NCI-H82 (cell line): ENCODE results near the gene MAPK9.
"Not testable (repeated sequence)": the region's sequence is repeated elsewhere in the genome, so short reads cannot be mapped to it uniquely, and the experiment has no call there.

ENCODE experiments used
- DNase-seq: peaks from one replicate; lab custom pipeline; 2025; lab: John Stamatoyannopoulos, UW

Gene MAPK9

DNA sequence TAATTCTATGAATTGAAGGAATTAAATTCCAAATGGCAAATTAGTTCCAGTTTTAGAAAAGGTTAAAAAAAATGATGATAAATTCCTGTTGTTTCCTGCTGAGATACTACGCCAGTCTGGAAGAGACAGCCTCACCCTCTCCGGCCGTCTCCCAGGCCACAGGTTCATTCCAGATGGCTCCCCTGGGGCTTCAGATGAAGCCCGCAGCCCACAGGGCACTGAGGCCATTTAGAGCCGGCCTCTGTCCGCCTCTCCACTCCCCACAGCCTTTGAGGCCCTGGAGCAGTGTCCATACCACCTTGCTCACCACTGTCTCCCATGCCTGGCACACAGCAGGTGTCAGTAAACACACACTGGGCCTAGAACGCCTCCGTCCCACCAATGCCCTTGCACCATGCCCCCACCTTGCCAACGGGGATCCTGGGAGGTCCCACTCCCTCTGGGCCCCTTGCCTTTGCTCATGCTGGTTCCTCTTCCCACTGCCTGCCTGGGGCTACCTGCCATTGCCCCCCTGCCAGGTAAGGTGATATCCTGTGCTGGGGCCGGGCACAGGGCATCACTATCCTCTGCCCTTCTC is 35.2 kb upstream of the MAPK9 start:
- DNase-seq, result no peak

DNA sequence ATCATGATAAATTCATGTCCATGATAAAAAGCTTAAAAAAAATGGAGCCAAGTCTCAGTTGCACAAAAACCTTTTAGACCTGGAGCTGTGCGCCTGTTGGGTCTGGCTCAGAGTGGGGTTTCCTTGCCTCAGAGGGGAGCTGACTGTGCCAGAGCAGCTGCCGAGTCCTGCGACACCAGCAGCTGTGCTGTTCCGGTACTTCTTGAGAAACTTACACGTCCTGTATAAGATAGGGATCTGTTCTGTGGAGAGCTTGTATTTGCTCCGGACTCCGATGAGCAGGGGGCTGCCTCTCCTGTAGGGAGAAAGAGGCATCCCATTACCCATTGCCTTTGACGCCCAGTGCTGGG is 32.7 kb upstream of the MAPK9 start:
- no peak for DNase-seq

DNA sequence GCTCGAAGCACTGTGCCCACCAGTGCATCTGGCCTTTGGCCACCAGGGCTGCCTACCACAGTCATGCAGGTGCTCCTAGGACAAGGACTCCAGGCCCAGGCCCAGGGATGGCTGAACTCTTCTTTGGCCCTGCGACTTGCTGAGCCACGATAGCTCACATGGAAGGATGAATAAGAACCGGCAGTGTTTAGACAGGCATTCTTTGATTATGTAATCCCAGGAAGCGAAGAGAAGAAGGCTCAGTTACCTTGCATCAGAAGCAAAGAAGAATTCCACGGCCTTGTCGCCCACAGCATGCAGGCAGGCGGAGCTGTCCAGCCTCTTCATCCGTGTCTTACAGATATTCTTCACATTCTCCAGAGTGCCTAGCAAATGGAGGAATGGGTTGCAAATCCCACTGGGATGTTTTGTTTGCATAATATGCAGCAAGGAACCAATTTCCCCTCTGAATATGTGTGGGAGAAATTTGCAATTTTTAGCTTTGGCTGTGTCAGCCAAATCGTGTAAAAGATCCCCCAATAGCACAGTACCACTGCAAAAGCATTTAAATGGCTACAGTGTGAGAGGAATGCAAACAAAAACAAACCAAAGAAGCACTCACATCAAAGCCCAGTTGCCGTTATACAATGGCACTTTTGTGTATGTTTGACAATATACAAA is 32.2 kb upstream of the MAPK9 start:
- no peak for DNase-seq

DNA sequence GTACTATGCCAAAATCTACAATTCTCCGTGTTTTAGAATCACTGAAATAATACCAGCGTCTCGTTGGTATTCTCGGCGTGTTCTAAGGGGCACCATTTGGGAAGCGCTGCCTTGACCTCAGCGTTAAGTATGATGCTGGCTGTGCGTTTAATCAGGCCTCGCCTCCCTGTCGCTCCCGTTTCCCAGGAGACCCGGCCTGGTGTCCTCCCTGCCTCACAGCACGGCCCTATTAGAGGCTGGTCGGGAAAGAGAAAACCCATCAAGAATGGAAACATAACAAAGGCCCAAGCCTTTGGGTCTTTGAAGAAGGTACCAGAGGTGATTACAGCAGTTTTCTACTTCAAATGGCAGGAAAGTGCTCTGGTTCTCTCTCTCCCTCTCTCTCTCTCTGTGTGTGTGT is 31.3 kb upstream of the MAPK9 start:
- no peak for DNase-seq

DNA sequence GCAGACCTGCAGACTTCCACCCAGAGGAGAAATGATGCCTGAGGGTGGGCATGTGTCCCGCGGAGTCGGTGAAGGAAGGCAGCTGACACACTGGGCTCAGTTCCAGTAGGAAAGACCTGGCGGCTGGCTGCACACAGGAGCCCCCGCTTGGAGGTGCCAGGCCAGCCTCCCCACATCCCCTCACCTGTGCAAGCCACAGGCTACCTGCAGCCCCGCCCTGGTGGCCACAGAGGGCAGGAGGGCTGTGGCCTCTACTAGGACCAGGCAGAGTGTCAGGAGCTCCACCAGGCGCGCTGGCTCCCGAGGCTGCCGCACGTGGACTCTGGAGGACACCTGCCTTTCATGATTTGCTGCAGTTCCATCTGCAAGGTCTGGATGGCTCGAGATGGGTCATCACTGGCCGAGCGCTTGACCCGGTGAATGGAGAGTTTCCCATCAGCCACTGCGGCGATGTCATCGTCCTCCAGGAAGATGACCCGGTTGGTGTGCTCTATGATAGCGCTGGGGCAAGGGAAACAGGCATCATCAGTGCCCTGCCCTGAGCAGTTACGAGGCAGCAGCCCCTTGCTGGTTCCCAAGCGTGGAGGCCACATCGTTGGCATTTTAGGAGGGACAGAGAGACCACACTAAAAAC is 26.7 kb upstream of the MAPK9 start:
- no peak for DNase-seq

DNA sequence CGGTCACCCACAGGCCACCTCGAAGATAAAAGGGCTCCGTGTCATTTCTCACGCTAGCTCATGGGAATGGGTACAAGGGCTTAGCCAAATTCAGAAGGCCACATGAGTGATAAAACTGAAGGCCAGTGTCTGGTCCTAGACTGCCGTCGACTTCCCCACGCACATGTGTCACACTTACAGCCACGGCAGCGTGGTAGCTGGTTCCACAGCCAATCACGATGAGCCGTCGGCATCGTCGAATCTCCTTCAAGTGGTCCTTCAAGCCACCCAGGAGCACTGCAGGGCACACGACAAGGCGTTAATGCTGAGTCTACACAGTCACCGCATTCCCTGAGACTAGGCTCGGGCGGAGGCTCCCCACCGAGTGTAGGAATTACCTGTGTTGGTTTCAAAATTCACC is 24.7 kb upstream of the MAPK9 start:
- DNase-seq, result no peak

DNA sequence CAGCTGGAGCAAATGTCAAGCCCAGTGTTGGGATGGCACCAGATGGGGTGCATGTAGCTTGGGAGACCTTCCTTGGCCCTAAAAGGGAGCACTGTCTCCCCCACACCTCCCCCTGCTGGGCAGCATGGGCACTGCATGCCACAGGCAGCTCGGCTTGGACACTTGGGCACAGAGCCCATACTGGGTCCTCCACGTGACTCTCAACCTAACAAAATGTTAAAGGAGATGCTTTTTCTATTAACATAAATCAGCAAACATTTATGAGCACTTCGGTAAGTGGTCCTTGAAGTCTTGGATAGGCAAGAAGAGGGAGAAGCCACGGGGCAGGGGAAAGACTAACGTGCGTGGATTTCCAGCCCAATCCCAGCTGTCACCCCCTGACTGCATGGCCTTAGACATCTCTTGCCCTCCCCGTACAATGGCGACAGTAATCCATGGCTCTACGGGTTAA is 23.9 kb upstream of the MAPK9 start:
- DNase-seq, result peak; percentile 73

DNA sequence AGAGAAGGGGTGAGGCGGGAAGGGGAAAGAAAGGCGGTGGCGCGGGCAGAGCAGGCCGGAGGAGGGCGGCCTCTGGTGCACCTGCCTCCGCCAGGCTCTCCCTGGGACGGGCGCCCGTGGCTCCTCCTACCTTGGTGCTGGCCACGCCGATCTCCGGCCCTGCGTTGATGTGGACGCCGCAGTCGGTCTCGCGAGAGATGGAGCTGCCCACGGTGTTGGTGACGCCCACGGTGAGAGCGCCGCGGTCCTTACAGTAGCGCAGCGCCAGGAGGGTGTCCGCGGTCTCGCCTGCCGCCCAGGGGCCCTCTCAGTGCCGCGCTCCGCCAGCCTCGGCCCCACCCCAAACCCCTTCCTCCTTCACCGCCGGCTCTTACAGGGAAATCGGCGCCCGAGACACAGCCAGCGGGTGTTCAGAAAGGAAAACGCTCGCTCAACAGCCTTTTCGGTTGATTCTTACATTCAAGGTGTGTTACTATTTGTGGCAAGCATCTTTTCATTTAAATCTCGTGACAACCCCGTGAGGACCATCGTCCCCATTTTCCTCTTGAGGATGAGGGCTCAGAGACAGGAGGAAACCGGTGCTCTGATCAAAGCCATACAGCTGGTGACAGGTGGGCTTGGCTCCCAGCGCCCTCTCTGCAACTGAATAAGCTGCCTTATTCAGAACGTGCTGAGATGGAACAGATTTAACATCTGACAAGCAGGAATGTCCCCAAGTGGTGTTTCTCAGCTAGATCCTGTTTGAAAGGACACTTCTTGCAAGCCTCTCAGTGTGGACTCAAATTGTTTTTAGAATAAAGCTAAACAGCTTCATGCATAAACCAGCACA is 22.0 kb upstream of the MAPK9 start:
- peak; percentile 93 for DNase-seq

DNA sequence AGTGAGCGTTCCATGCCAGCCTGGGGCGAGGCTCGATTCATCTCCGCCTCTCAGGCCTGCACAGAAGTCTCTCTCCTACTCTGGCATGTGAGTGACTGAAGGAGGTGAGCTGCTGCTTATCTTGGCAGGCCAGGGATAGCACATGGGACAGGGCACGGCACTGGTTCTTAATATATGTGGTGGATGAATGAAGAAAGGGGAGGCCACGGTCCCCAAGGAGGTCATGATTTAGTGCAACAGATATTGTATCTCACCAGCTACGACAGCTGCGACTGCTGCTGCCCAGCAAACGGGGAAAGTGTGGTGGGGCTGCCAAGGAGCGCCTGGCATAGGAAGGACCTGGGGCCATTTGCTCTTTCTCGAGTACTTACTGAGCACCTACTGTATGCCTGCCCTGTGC is 19.3 kb upstream of the MAPK9 start:
- DNase-seq, result no peak

DNA sequence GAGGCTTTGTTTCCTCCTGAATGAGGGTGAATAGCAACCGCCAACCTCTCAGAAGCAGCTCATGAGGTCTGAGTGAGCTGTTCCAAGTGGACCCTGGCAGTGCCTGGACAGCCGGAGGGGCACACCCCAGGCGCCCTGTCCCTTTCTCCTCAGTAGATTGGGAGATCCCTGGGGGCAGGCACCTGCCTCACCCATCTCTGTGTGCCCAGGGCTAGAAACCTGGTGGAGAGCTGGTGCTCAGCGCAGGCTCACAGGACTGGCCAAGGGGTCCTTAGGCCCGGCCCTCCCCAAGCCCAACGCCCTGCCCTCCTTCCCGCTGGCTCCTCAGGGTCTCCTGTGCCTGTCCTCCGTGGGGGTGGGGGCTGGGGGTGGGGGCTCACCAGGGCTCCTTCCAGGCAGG is 14.9 kb upstream of the MAPK9 start:
- no peak for DNase-seq

DNA sequence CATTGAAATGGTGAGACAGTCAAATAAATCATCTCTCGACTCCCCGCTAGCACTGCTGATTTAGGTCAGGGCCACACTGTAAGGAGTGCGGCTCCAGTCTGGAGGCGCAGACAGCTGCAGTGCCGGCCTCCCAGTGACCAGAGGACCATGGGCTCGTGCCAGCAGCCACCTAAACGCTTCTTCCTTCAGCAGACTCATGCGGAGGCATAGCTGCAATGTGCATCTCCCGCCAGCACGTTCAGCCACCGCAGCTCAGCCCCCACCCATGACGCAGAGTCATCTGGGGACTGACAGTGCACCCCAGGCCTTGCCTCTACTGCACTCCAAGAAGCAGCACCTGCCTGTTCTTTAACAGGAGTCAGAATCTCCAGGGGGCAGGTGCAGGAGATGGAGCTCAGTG is 13.6 kb upstream of the MAPK9 start:
- no peak for DNase-seq

DNA sequence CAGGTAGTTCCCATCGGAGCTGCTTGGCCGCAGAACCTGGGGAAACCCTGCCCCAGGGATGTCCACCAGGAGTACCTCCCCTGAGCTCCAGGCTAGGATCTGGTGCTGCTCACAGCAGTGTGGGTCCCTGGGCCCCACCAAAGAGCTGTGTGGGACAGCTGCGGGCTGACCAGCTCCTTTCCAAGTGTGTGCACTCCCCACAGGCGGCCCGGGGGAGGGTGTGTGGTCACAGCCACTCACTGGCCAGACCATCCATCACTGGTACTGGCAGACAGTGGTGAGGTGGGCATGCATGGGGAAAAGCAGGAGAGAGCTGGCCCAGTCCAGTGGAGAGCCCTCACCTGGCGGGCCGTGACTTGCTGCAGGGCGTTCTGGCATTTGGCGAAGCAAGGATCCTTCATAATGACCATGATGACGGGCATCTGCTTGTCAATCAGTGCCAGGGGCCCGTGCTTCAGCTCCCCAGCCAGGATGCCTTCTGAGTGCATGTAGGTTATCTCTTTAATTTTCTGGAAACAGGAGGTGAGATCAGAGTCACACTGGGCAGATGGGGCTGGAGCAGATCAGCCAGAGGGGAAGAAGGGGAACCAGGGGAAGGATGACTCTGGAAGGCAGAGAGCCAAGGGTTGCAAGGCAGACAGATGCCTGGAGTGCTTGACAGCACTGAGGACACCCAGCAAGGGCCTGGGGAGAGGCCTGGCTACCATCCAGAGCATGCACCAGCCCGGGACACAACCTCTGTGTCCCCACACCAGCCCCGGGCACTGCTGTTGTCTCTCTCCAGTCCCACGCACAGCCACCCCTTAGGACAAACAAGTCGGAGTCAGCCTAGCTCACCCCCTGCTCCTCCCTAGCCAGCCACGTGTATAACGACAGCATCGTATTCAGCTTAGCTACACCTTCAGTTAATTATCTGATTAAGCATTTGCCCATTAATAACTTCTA is 12.8 kb upstream of the MAPK9 start:
- DNase-seq, result no peak

DNA sequence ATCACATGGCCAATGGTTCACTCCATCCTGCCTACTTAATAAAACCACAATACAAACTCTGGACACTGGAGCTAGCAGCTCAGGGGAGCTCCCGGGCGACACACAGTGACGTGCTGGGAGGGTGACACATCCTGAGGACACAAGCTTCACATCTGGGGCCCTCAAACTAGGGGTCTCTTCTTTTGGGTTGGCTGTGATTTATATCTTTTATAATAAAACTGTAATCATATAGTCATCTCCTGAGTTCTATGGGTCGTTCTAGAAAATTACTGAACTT is 12.1 kb upstream of the MAPK9 start:
- DNase-seq, result no peak

DNA sequence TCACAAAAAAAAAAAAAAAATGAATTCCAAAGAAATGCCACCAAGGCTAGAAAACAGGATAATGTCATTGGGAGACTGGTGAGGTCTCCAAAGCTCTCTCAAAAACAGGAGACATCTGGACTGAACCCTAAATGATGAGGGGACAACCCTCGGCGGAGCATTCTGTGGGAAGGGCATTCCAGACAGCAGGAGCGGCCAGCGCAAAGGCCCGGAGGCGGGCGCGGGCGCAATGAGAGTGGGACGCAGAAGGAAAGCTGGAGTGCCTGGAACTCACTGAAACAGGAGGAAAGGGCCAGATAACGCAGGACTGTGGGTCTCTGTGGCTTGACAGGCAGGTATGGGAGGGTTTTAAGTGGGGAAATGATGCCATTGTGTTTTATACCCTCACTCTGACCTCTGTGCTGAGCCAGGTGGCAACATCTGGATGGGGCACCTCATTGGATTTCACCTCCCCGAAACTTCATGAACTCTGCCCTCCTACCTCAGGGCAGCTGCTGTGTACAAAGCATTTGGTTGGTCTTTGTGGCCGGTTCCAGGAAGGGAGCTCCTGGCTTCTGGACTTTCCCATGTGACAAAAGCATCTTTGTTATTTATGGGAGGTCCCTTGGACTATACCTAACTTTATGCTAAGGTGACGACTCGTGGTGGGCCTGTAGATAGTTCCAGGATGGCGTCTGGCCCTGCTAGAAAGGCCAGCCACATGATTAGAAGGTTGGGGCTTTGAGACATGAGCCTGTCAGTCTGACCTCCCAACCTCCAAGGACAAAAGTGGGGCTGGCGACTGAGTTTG is 11.5 kb upstream of the MAPK9 start:
- DNase-seq, result no peak

DNA sequence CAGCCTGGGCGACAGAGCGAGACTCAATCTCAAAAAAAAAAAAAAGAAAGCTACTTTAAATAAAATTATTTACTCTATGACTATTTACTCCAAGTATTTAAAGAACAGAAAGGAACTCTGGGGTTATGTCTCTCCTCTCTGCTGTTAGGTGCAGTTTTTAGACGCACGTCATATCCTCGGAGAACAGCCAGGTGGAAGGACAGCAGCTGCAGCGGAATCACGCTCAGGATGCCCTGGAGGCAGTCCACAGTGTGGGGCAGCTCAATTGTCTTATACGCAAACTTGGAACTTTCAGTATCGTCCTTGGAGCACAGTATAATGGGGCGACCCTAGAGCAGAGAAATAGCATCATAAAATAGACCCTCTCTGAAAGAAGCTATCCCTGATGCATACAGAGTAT is 10.4 kb upstream of the MAPK9 start:
- no peak for DNase-seq

DNA sequence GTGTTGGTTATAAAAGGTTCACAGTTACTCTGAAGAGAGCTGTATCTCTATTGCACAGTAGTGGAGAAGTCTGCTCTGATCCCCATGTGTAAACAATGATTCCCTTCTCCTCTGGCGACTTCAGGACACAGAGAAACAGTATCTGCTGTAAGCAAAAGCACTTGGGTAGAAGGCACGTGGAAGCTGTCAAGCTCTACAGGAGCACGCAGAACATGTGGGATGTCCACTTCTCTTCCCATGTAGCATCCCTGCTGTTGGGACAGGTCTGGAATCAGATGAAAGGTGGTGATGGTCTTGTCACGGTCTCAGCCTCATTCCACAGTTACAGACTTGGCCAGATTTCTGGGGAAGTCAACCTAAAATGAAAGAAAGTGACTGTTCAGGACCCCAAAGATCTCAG is 9.4 kb upstream of the MAPK9 start:
- DNase-seq, result no peak

DNA sequence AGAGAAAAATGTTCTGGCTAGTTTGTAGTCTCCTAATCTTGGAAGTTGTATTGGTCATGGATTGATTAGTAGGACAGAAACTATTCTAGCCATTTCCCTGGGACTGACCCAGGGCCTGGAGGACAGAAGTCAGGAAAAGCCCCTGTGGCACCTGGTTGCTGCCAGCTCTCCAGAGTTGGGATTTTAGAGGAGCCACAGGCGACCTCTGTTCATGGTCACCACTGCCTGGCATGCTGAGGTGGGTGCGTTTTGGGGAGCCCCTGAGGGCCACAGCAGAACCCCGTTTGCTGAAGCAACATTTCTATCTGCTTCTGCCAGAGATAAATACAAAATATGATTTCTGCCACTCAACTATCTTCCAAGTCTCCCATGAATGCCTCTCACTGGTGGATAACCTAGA is 7.6 kb upstream of the MAPK9 start:
- DNase-seq, result no peak

DNA sequence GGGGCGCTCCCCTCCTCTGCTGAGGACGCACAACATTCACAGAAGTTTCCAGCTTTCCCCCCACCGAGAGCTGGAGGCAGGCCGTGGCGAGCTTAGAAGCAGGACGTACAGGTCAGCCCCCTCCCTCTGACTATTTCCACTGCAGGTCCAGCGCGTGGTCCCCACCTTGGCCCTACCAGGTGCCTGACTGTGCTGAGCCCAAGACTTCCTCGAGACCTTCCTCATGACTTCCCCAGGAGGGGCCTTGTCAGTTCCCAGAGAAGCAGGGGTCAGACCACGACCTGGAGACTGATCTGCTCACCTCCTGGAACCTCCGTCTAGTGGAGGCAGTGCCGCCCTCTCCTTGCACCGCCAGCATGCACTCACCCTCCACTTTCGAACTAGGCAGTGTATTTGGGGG is 7.1 kb upstream of the MAPK9 start:
- not testable (repeated sequence) for DNase-seq

DNA sequence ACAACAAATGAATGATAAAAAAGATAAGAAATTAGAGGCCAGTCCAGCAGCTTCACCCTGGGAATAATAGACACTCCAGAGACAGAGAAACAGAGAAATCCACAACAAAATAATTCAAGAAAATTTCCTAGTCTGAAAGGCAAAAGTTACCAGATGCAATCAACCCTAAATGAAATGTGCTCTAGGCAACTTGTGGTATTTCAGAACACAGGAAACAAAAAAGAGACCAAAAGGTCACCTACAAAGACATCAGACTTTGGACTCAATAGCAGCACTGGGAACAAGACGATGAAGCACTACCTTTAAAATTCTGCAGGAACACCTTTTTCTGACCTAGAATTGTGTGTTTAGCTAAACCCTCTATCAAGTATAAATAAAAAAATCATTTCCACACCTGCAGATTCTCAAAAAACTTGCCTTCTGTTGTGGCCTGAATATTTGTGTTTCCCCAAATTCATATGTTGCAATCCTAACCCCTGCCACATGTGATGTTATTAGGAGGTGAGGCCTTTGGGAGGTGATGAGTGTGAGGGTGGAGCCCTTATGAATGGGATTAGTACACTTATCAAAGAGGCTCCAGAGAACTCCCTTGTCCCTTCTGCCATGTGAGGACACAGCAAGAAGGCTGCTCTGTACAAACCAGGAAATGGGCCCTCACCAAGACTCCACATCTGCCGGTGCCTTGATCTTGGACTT is 5.9 kb upstream of the MAPK9 start:
- peak; percentile 11 for DNase-seq

DNA sequence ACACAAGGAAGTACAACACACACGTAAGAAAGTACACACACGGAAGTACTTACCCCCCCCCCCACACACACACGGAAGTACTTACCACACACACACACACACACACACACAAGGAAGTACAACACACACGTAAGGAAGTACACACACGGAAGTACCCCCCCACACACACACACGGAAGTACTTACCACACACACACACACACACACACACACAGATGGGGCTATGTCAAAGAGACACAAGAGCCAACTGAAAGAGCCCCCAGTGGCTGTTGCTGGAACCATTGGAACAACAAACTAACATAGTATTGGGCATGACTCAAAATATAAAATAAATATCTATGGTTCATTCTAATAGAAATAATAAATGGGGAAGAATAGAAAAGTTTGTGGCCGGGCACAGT is 4.9 kb upstream of the MAPK9 start:
- no peak for DNase-seq
